OCI-LY3 (cell line): ENCODE measurements around the gene CLN3.
A peak's percentile ranks its signal among the peaks of the same experiment; 100 is the strongest.

Source experiments
- H2AFZ ChIP-seq: fragments of 200-600, 300-600 bp; shearing (Covaris generic); 2 replicates; pipeline ENCODE4 v1.6.0; 2014; ENCODE audit warnings: antibody characterized with exemption, low read depth, low read length
- H3K27ac ChIP-seq: fragments of 200-600, 300-600 bp; sonication (generic); 2 replicates; pipeline ENCODE4 v1.5.1; 2014; ENCODE audit warnings: mild to moderate bottlenecking, low read length, moderate library complexity, mixed read lengths
- H3K27me3 ChIP-seq: fragments of 200-600, 300-600 bp; sonication (generic); 2 replicates; pipeline ENCODE4 v1.6.1; 2014; ENCODE audit warnings: low read depth, low read length, mixed read lengths
- H3K36me3 ChIP-seq: fragments of 200-600, 300-600 bp; sonication (generic); replicated peaks from 2 replicates; pipeline ENCODE3; 2014; ENCODE audit warnings: low read depth, low read length, mixed read lengths
- H3K4me1 ChIP-seq: fragments of 300-600, 200-600 bp; sonication (generic); 2 replicates; pipeline ENCODE4 v1.6.1; 2014; ENCODE audit warnings: low read length, mixed read lengths
- H3K4me2 ChIP-seq: fragments of 200-600, 300-600 bp; sonication (generic); 2 replicates; pipeline ENCODE4 v1.6.1; 2014; ENCODE audit warnings: low read length, mixed read lengths
- H3K4me3 ChIP-seq: fragments of 300-600, 200-600 bp; sonication (generic); 2 replicates; pipeline ENCODE4 v1.5.1; 2014; ENCODE audit warnings: antibody characterized with exemption, mild to moderate bottlenecking, low read length, moderate library complexity
- H3K79me2 ChIP-seq: fragments of 300-600, 200-600 bp; shearing (Covaris generic); 2 replicates; pipeline ENCODE4 v1.6.1; 2014; ENCODE audit warnings: mild to moderate bottlenecking, low read length, mixed read lengths
- H3K9ac ChIP-seq: fragments of 300-600, 200-600 bp; shearing (Covaris generic); 2 replicates; pipeline ENCODE4 v1.6.0; 2014; ENCODE audit warnings: mild to moderate bottlenecking, low read length, moderate library complexity
- H3K9me3 ChIP-seq: fragments of 200-600, 300-600 bp; shearing (Covaris generic); 2 replicates; pipeline ENCODE4 v1.6.1; 2014; ENCODE audit warnings: low read length, mixed read lengths; ENCODE audit not compliant: insufficient read depth
- H4K20me1 ChIP-seq: fragments of 200-600, 300-600 bp; sonication (generic); 2 replicates; pipeline ENCODE4 v1.6.1; 2016; ENCODE audit warnings: low read length, mixed read lengths; ENCODE audit not compliant: insufficient read depth
- EZH2phosphoT487 ChIP-seq: fragments of 200-600 bp; shearing (Covaris generic); IDR thresholded peaks from 2 replicates; pipeline ENCODE4 v1.6.1; 2018; ENCODE audit warnings: antibody characterized with exemption, mixed run types, low read depth
- TF ChIP-seq, protein P1 (sequence below): fragments of 200-600, 300-600 bp; sonication (generic); IDR thresholded peaks from 2 replicates; pipeline ENCODE4 v1.5.1; 2014; ENCODE audit warnings: antibody characterized with exemption, low read length, low read depth

Gene CLN3

GRCh38 chr16:28526201-28527099, 34.6 kb upstream of the CLN3 start:
- Histone ChIP-seq H3K4me1 (peaks cover 72% of the 10 kb centered on the region), H3K36me3 (no peaks in the 10 kb centered on the region), H3K79me2 (no peaks in the 10 kb centered on the region)

DNA sequence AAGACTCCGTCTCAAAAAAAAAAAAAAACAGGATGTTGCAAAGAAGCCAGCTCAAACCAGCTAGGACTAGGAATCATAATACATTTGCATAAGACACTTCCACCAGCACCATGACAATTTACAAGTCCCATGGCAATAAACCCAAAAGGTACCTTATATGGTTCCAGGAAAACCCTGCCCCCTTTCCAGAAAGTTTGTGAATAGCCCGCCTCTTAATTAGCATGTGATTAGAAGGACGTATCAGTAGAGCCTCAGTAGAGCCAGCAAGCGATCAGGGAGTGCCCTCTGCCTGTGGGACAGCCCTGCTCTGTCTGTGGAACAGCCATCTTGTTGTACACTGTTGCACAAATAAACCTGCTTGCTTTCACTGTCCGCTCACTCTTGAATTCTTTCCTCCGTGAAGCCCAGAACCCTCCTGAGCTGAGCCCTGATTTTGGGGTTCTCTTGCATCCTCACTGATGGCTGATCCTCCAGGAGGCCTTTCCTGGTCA, 32.9 kb upstream of the CLN3 start:
- no peak overlapping the region for H3K4me3 ChIP-seq
- peak overlapping the region; percentile 91 for H3K27ac ChIP-seq
- no peaks in the 10 kb centered on the region for H4K20me1 ChIP-seq
- H3K4me1 ChIP-seq: peaks cover 75% of the 10 kb centered on the region
- H2AFZ ChIP-seq: no peak overlapping the region
- peak overlapping the region; percentile 65; the same call in 1 of the 2 replicates for H3K9ac ChIP-seq
- H3K4me2 ChIP-seq: peak overlapping the region; percentile 64
- no peaks in the 10 kb centered on the region for H3K9me3 ChIP-seq
- no peaks in the 10 kb centered on the region for H3K27me3 ChIP-seq
- no peaks in the 10 kb centered on the region for H3K36me3 ChIP-seq
- no peaks in the 10 kb centered on the region for H3K79me2 ChIP-seq
- no peak for TF ChIP-seq EZH2phosphoT487
- TF ChIP-seq, protein P1, sequence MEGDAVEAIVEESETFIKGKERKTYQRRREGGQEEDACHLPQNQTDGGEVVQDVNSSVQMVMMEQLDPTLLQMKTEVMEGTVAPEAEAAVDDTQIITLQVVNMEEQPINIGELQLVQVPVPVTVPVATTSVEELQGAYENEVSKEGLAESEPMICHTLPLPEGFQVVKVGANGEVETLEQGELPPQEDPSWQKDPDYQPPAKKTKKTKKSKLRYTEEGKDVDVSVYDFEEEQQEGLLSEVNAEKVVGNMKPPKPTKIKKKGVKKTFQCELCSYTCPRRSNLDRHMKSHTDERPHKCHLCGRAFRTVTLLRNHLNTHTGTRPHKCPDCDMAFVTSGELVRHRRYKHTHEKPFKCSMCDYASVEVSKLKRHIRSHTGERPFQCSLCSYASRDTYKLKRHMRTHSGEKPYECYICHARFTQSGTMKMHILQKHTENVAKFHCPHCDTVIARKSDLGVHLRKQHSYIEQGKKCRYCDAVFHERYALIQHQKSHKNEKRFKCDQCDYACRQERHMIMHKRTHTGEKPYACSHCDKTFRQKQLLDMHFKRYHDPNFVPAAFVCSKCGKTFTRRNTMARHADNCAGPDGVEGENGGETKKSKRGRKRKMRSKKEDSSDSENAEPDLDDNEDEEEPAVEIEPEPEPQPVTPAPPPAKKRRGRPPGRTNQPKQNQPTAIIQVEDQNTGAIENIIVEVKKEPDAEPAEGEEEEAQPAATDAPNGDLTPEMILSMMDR: peak; percentile 64

More at GRCh38 chr16:28526201-28527099, 34.6 kb upstream of the CLN3 start:
- Histone ChIP-seq H4K20me1 (no peaks in the 10 kb centered on the region), H2AFZ (no peak overlapping the region), H3K27ac (no peak overlapping the region), H3K9me3 (no peaks in the 10 kb centered on the region), H3K27me3 (no peaks in the 10 kb centered on the region), H3K4me3 (no peak overlapping the region), H3K9ac (no peak overlapping the region), H3K4me2 (no peak overlapping the region)
- TF ChIP-seq, protein P1: no peak
- no peak for TF ChIP-seq EZH2phosphoT487

DNA sequence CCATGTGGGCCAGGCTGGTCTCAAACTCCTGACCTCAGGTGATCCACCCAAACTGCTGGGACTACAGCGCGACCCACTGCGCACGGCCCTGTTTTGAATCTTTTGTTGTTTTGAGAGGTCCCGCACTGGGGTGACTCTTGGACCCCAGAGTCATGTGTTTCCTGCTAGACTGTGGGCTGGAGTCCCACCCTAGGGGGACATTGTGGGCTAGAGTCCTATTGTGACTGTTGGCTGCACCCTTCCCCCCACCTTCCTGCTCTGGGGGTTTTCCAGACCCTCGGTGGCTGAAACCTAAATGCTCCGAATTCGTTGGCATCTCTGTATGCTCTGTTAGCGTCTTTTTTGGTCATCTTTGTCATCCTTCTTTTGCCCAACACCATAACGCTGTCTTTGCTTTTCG, 30.9 kb upstream of the CLN3 start:
- H3K79me2 ChIP-seq: no peaks in the 10 kb centered on the region
- peak overlapping the region; percentile 64 for H3K4me2 ChIP-seq
- no peak overlapping the region for H2AFZ ChIP-seq
- no peaks in the 10 kb centered on the region for H4K20me1 ChIP-seq
- peaks cover 72% of the 10 kb centered on the region for H3K4me1 ChIP-seq
- peak overlapping the region; percentile 91 for H3K27ac ChIP-seq
- peak overlapping the region; percentile 48 for H3K4me3 ChIP-seq
- H3K27me3 ChIP-seq: no peaks in the 10 kb centered on the region
- H3K36me3 ChIP-seq: no peaks in the 10 kb centered on the region
- TF ChIP-seq, protein P1: no peak
- TF ChIP-seq EZH2phosphoT487: no peak
- no peaks in the 10 kb centered on the region for H3K9me3 ChIP-seq
- H3K9ac ChIP-seq: peak overlapping the region; percentile 65; the same call in 1 of the 2 replicates

GRCh38 chr16:28521436-28521835, 29.6 kb upstream of the CLN3 start:
- peak overlapping the region; percentile 91 for H3K27ac ChIP-seq
- H3K27me3 ChIP-seq: no peaks in the 10 kb centered on the region
- TF ChIP-seq EZH2phosphoT487: no peak
- TF ChIP-seq, protein P1: no peak
- no peak overlapping the region for H3K4me3 ChIP-seq
- H4K20me1 ChIP-seq: no peaks in the 10 kb centered on the region
- H3K79me2 ChIP-seq: no peaks in the 10 kb centered on the region
- H2AFZ ChIP-seq: peak overlapping the region; percentile 28; the same call in 1 of the 2 replicates
- H3K4me1 ChIP-seq: peaks cover 75% of the 10 kb centered on the region
- H3K9me3 ChIP-seq: no peaks in the 10 kb centered on the region
- peak overlapping the region; percentile 33 for H3K4me2 ChIP-seq
- no peaks in the 10 kb centered on the region for H3K36me3 ChIP-seq
- peak overlapping the region; percentile 11; the same call in 1 of the 2 replicates for H3K9ac ChIP-seq
